ENCODE data around the gene XDH. TPM values are rescaled to one million over a fixed set of nuclear protein-coding genes. Genes with fewer than 3 reads are reported as not detected.

Gene XDH
- 1.3 TPM for total RNA-seq (ENCODE audit: unreplicated experiment)
- long read RNA-seq = 0 reads

DNA sequence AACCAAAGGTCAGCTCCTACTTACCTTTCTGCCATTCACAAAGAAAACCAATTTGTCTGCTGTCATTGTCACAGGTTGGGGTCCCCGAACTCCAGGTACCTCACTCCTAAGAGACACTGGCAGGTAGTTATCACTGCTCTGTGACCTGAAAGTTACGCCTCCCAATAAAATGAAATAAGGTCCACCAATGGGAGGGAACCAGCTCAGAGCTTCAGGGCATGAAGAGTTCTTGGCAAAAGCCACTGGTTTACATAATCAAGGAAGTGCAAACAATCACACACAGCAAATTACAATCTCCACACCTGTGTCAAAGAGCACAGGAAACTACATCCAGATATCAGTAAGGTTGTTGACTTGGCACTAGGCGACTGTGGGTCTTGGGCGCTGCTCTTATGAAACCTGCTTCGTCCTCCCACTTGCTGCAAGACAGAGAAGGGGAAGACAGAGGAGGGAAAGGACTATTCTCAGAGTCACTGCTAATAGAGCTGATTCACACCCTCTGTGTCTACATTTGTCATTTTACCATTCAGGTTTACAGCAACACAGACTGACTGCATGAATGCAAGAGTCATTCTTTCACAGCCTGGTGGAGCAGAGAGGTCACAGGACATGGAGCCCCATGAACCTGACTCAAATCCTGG, at the start of gene XDH:
TSS of gene XDH (minus strand) at position 142 of the 641 bp plus-strand sequence. CDS start at position 66, 76 bp downstream.
- Mint-ChIP-seq H3K9me3 (ENCODE audit: unreplicated experiment) (peaks cover 3% of the 10 kb centered on the region), H3K4me1 (ENCODE audit: low read depth, unreplicated experiment) (no peaks in the 10 kb centered on the region), H3K27me3 (ENCODE audit: unreplicated experiment) (no peaks in the 10 kb centered on the region), H3K36me3 (ENCODE audit: unreplicated experiment) (peaks cover 9% of the 10 kb centered on the region), H3K27ac (ENCODE audit: unreplicated experiment) (no peak within 1 kb of the TSS), H3K4me3 (ENCODE audit: unreplicated experiment) (no peak within 1 kb of the TSS)
- TF ChIP-seq, protein P1, sequence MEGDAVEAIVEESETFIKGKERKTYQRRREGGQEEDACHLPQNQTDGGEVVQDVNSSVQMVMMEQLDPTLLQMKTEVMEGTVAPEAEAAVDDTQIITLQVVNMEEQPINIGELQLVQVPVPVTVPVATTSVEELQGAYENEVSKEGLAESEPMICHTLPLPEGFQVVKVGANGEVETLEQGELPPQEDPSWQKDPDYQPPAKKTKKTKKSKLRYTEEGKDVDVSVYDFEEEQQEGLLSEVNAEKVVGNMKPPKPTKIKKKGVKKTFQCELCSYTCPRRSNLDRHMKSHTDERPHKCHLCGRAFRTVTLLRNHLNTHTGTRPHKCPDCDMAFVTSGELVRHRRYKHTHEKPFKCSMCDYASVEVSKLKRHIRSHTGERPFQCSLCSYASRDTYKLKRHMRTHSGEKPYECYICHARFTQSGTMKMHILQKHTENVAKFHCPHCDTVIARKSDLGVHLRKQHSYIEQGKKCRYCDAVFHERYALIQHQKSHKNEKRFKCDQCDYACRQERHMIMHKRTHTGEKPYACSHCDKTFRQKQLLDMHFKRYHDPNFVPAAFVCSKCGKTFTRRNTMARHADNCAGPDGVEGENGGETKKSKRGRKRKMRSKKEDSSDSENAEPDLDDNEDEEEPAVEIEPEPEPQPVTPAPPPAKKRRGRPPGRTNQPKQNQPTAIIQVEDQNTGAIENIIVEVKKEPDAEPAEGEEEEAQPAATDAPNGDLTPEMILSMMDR (IDR thresholded peaks at IDR 0.05; ENCODE audit: partially characterized antibody, unreplicated experiment) = no peak
- no peak for DNase-seq

DNA sequence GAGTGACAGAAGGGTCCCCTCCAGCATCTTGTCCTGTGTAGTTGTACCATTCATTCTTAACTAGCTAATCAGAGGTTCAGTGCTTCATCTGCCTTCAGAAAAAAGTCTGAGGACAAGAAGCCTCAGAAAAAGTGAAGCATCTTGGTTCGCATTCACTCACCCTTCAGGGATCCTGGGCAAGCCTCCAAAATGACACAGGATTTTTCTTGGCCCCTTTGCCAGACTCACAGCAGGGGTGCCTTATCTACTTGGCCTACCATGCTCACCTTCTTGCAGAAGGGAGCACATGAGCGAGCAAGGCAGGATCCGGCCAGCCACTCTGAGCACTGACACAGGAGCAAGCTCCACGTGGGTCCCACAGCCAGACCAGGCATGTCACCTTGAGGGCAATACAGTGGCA, 43.1 kb upstream of the XDH start:
- no peak overlapping the region for H3K4me3 Mint-ChIP-seq (ENCODE audit: unreplicated experiment)
- TF ChIP-seq, protein P1 (IDR thresholded peaks at IDR 0.05; ENCODE audit: partially characterized antibody, unreplicated experiment) = no peak
- H3K4me1 Mint-ChIP-seq (ENCODE audit: low read depth, unreplicated experiment) = no peaks in the 10 kb centered on the region
- H3K36me3 Mint-ChIP-seq (ENCODE audit: unreplicated experiment) = peaks cover 6% of the 10 kb centered on the region
- peaks cover 1% of the 10 kb centered on the region for H3K9me3 Mint-ChIP-seq (ENCODE audit: unreplicated experiment)
- H3K27ac Mint-ChIP-seq (ENCODE audit: unreplicated experiment) = no peak overlapping the region
- DNase-seq = no peak
- H3K27me3 Mint-ChIP-seq (ENCODE audit: unreplicated experiment) = no peaks in the 10 kb centered on the region

GRCh38 chr2:31446848-31447247, 32.3 kb upstream of the XDH start:
- DNase-seq = no peak
- Mint-ChIP-seq H3K9me3 (ENCODE audit: unreplicated experiment) (peaks cover 2% of the 10 kb centered on the region), H3K4me1 (ENCODE audit: low read depth, unreplicated experiment) (no peaks in the 10 kb centered on the region), H3K36me3 (ENCODE audit: unreplicated experiment) (peaks cover 9% of the 10 kb centered on the region), H3K27me3 (ENCODE audit: unreplicated experiment) (peaks cover 1% of the 10 kb centered on the region), H3K27ac (ENCODE audit: unreplicated experiment) (no peak overlapping the region), H3K4me3 (ENCODE audit: unreplicated experiment) (no peak overlapping the region)
- TF ChIP-seq, protein P1 (IDR thresholded peaks at IDR 0.05; ENCODE audit: partially characterized antibody, unreplicated experiment) = no peak

GRCh38 chr2:31442376-31442775, 27.8 kb upstream of the XDH start:
- H3K27me3 Mint-ChIP-seq (ENCODE audit: unreplicated experiment) = no peaks in the 10 kb centered on the region
- H3K9me3 Mint-ChIP-seq (ENCODE audit: unreplicated experiment) = no peaks in the 10 kb centered on the region
- H3K36me3 Mint-ChIP-seq (ENCODE audit: unreplicated experiment) = peaks cover 9% of the 10 kb centered on the region
- TF ChIP-seq, protein P1 (IDR thresholded peaks at IDR 0.05; ENCODE audit: partially characterized antibody, unreplicated experiment) = no peak
- H3K4me3 Mint-ChIP-seq (ENCODE audit: unreplicated experiment) = no peak overlapping the region
- no peaks in the 10 kb centered on the region for H3K4me1 Mint-ChIP-seq (ENCODE audit: low read depth, unreplicated experiment)
- no peak for DNase-seq
- no peak overlapping the region for H3K27ac Mint-ChIP-seq (ENCODE audit: unreplicated experiment)

DNA sequence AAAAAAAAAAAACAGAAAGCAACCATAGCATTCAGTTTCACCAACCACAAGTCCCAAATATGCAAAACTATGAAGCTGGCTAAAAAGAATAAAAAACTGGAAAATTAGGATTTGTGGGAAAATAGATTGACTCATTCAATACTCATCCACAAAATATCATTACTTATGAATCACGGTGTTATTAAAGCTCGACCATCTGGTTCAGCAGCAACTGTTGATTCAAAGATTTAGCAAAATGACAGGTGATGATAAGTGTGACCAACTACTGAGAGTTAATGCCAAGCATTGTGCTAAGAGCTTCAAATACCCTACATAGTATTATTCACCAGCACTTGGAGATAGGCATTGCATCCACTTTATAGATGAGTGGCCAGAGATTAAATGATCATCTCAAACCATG, 26.2 kb upstream of the XDH start:
- TF ChIP-seq, protein P1 (IDR thresholded peaks at IDR 0.05; ENCODE audit: partially characterized antibody, unreplicated experiment) = no peak
- no peak overlapping the region for H3K4me3 Mint-ChIP-seq (ENCODE audit: unreplicated experiment)
- no peak for DNase-seq
- no peak overlapping the region for H3K27ac Mint-ChIP-seq (ENCODE audit: unreplicated experiment)
- H3K4me1 Mint-ChIP-seq (ENCODE audit: low read depth, unreplicated experiment) = no peaks in the 10 kb centered on the region
- peaks cover 9% of the 10 kb centered on the region for H3K36me3 Mint-ChIP-seq (ENCODE audit: unreplicated experiment)
- no peaks in the 10 kb centered on the region for H3K27me3 Mint-ChIP-seq (ENCODE audit: unreplicated experiment)
- no peaks in the 10 kb centered on the region for H3K9me3 Mint-ChIP-seq (ENCODE audit: unreplicated experiment)

Data from glutamatergic neuron (in vitro differentiated cells).